HFF-Myc (cell line): ENCODE measurements around the gene MORF4L2.
"Not testable (repeated sequence)": the region's sequence is repeated elsewhere in the genome, so short reads cannot be mapped to it uniquely, and the experiment has no call there.

Source experiments
- DNase-seq: peaks from one replicate; pipeline ENCODE4 v3.0.0-alpha.2; 2011; ENCODE audit warnings: low read depth; ENCODE audit errors: extremely low read depth
- H3K4me3 ChIP-seq: replicated peaks from 2 replicates; pipeline ENCODE4 v1.5.1; 2011; ENCODE audit warnings: low read depth, mild to moderate bottlenecking, control low read depth, low read length
- TF ChIP-seq, protein P1 (sequence below): IDR thresholded peaks from 2 replicates; pipeline ENCODE4 v1.5.1; 2012; ENCODE audit warnings: mild to moderate bottlenecking, low read depth, low read length, control low read depth; ENCODE audit errors: missing control alignments

MORF4L2 gene

GRCh38 chrX:103663981-103664762 is 22.3 kb downstream of the MORF4L2 start:
- TF ChIP-seq, protein P1, sequence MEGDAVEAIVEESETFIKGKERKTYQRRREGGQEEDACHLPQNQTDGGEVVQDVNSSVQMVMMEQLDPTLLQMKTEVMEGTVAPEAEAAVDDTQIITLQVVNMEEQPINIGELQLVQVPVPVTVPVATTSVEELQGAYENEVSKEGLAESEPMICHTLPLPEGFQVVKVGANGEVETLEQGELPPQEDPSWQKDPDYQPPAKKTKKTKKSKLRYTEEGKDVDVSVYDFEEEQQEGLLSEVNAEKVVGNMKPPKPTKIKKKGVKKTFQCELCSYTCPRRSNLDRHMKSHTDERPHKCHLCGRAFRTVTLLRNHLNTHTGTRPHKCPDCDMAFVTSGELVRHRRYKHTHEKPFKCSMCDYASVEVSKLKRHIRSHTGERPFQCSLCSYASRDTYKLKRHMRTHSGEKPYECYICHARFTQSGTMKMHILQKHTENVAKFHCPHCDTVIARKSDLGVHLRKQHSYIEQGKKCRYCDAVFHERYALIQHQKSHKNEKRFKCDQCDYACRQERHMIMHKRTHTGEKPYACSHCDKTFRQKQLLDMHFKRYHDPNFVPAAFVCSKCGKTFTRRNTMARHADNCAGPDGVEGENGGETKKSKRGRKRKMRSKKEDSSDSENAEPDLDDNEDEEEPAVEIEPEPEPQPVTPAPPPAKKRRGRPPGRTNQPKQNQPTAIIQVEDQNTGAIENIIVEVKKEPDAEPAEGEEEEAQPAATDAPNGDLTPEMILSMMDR: no peak
- H3K4me3 ChIP-seq: no peak overlapping the region
- DNase-seq: no peak

DNA sequence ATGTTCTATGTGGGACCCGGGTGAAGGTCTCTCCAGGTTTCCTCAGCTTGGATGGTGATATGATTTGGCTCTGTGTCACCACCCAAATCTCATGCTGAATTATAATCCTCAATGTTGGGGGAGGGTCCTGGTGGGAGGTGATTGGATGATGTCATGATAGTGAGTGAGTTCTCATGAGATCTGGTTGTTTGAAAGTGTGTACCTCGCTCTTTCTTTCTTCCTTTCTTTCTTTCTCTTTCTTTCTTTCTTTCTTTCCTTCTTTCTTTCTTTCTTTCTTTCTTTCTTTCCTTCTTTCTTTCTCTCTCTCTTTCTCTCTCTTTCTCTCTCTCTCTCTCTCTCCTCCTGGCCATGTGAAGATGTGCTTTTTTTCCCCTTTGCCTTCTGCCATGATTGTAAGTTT is 27.0 kb downstream of the MORF4L2 start:
- not testable (repeated sequence) for H3K4me3 ChIP-seq, DNase-seq

GRCh38 chrX:103658681-103659433 is 27.6 kb downstream of the MORF4L2 start:
- TF ChIP-seq, protein P1: no peak
- no peak overlapping the region for H3K4me3 ChIP-seq
- DNase-seq: no peak

DNA sequence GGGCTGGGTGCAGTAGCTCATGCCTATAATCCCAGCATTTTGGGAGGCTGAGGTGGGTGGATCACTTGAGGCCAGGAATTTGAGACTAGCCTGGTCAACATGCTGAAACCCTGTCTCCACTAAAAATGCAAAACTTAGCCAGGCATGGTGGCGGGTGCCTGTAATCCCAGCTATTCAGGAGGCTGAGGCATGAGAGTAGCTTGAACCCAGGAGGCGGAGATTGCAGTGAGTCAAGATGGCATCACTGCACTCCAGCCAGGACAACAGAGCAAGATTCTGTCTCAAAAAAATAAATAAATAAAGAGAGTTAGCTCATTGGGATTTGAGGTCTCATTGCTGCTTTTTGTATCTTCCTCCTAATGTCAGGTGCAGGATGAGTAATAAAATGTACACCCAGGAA is 29.4 kb downstream of the MORF4L2 start:
- not testable (repeated sequence) for DNase-seq, H3K4me3 ChIP-seq

GRCh38 chrX:103656617-103657016 is 29.9 kb downstream of the MORF4L2 start:
- no peak overlapping the region for H3K4me3 ChIP-seq
- no peak for DNase-seq
- TF ChIP-seq, protein P1: no peak

- not testable (repeated sequence) for H3K4me3 ChIP-seq, DNase-seq
These were observed 31.1 kb downstream of the MORF4L2 start for GRCh38 chrX:103655230-103656000.

- TF ChIP-seq, protein P1: no peak
- H3K4me3 ChIP-seq: no peak overlapping the region
- no peak for DNase-seq
These were observed 35.2 kb downstream of the MORF4L2 start for GRCh38 chrX:103651151-103651773.

DNA sequence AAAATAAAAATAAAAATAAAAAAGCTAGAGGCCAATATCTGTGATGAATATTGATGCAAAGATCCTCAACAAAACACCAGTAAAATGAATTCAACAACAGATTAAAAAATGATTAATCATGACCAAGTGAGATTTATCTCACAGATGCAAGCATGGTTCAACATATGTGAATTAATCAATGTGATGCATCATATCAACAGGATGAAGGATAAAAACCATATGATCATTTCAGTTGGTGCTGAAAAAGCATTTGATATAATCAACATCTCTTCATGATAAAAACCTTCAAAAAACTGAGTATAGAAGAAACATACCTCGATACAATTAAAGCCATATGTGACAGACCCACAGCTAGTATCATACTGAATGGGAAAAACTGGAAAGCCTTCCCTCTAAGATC is 38.9 kb downstream of the MORF4L2 start:
- DNase-seq: no peak
- TF ChIP-seq, protein P1: no peak
- H3K4me3 ChIP-seq: no peak overlapping the region
